Stimulated activated naive CD8-positive, alpha-beta T cell treated with anti-CD3 and anti-CD28 coated beads, Interleukin-15, amount 100 ng/mL, for 72 hours (primary cell): ENCODE measurements around the gene DOCK1.
A peak's percentile ranks its signal among the peaks of the same experiment; 100 is the strongest.

ENCODE experiments used
- ATAC-seq: fragments of 150-1000 bp; cut with Tn5 transposase; 2 replicates; pipeline ENCODE4 v1.10.0; 2021; ENCODE audit warnings: mild to moderate bottlenecking, moderate library complexity
- DNase-seq, 2 donors: peaks; one replicate each; pipeline ENCODE4 v3.0.0; 2021 to 2022
- H3K27ac Mint-ChIP-seq, 2 donors: one replicate each; pipeline ENCODE4 v1.8.0; 2022; ENCODE audit warnings: mild to moderate bottlenecking in 2 of 2, mixed read lengths in 2 of 2, moderate library complexity in 2 of 2
- H3K27me3 Mint-ChIP-seq: one replicate; pipeline ENCODE4 v1.8.0; 2022; ENCODE audit warnings: mixed read lengths
- H3K4me1 Mint-ChIP-seq: one replicate; pipeline ENCODE4 v1.8.0; 2022; ENCODE audit warnings: mild to moderate bottlenecking, mixed read lengths
- H3K4me3 Mint-ChIP-seq, 2 donors: one replicate each; pipeline ENCODE4 v1.8.0; 2022; ENCODE audit warnings: mild to moderate bottlenecking in 2 of 2, mixed read lengths in 2 of 2, moderate library complexity in 1 of 2
- H3K9me3 Mint-ChIP-seq, 2 donors: one replicate each; pipeline ENCODE4 v1.8.0; 2022; ENCODE audit warnings: mixed read lengths in 2 of 2

DOCK1 gene

GRCh38 chr10:127242914-127243313 is 337.7 kb downstream of the DOCK1 start:
- no peak for DNase-seq
- no peak overlapping the region for H3K27ac Mint-ChIP-seq

GRCh38 chr10:127243490-127244272 is 338.5 kb downstream of the DOCK1 start:
- Mint-ChIP-seq H3K4me1 (no peaks in the 10 kb centered on the region), H3K27me3 (peaks cover 9% of the 10 kb centered on the region), H3K27ac (peak overlapping the region in 1 of 2 donors; percentile 43), H3K9me3 (no peaks in the 10 kb centered on the region), H3K4me3 (no peak overlapping the region)
- ATAC-seq (peak; percentile 52), DNase-seq (peak; percentile 3 to 18)

More at GRCh38 chr10:127242914-127243313, 337.7 kb downstream of the DOCK1 start:
- Mint-ChIP-seq H3K27me3 (peaks cover 9% of the 10 kb centered on the region), H3K9me3 (no peaks in the 10 kb centered on the region), H3K4me1 (no peaks in the 10 kb centered on the region), H3K4me3 (no peak overlapping the region)
- no peak for ATAC-seq

GRCh38 chr10:127245456-127245855 is 340.2 kb downstream of the DOCK1 start:
- no peak for ATAC-seq
- H3K4me3 Mint-ChIP-seq: no peak overlapping the region

GRCh38 chr10:127250031-127250430 is 344.8 kb downstream of the DOCK1 start:
- ATAC-seq: no peak
- DNase-seq: no peak
- Mint-ChIP-seq H3K4me1 (peaks cover 11% of the 10 kb centered on the region), H3K9me3 (no peaks in the 10 kb centered on the region), H3K4me3 (no peak overlapping the region), H3K27me3 (no peaks in the 10 kb centered on the region), H3K27ac (no peak overlapping the region)

More at GRCh38 chr10:127245456-127245855, 340.2 kb downstream of the DOCK1 start:
- Mint-ChIP-seq H3K9me3 (no peaks in the 10 kb centered on the region), H3K27ac (no peak overlapping the region), H3K4me1 (no peaks in the 10 kb centered on the region), H3K27me3 (peaks cover 9% of the 10 kb centered on the region)
- DNase-seq: no peak

- Mint-ChIP-seq H3K27me3 (no peaks in the 10 kb centered on the region), H3K4me1 (peaks cover 11% of the 10 kb centered on the region), H3K27ac (peak overlapping the region in 1 of 2 donors; percentile 63), H3K9me3 (no peaks in the 10 kb centered on the region), H3K4me3 (no peak overlapping the region)
- ATAC-seq: no peak
- no peak for DNase-seq
These were observed 347.6 kb downstream of the DOCK1 start for GRCh38 chr10:127252818-127253217.

- Mint-ChIP-seq H3K9me3 (no peaks in the 10 kb centered on the region), H3K4me3 (no peak overlapping the region), H3K4me1 (peaks cover 11% of the 10 kb centered on the region), H3K27me3 (no peaks in the 10 kb centered on the region), H3K27ac (peak overlapping the region in 1 of 2 donors; percentile 64)
- ATAC-seq (peak; percentile 74), DNase-seq (peak in 1 of 2 donors; percentile 12)
These were observed 349.0 kb downstream of the DOCK1 start for GRCh38 chr10:127254276-127254675.

- H3K27ac Mint-ChIP-seq: no peak overlapping the region
- DNase-seq: no peak
- H3K27me3 Mint-ChIP-seq: no peaks in the 10 kb centered on the region
These were observed 352.2 kb downstream of the DOCK1 start for GRCh38 chr10:127257395-127257794.

GRCh38 chr10:127259347-127259746 is 354.1 kb downstream of the DOCK1 start:
- peaks cover 4 to 24% of the 10 kb centered on the region in 2 donors for H3K9me3 Mint-ChIP-seq
- H3K27ac Mint-ChIP-seq: no peak overlapping the region
- ATAC-seq (no peak), DNase-seq (no peak)
- peaks cover 4% of the 10 kb centered on the region for H3K4me1 Mint-ChIP-seq
- no peak overlapping the region for H3K4me3 Mint-ChIP-seq
- H3K27me3 Mint-ChIP-seq: no peaks in the 10 kb centered on the region

More at GRCh38 chr10:127257395-127257794, 352.2 kb downstream of the DOCK1 start:
- no peak for ATAC-seq
- no peak overlapping the region for H3K4me3 Mint-ChIP-seq
- H3K4me1 Mint-ChIP-seq: peaks cover 11% of the 10 kb centered on the region
- peaks cover 4 to 24% of the 10 kb centered on the region in 2 donors for H3K9me3 Mint-ChIP-seq

GRCh38 chr10:127262606-127263005 is 357.4 kb downstream of the DOCK1 start:
- DNase-seq (no peak), ATAC-seq (no peak)
- Mint-ChIP-seq H3K9me3 (peaks cover 4 to 24% of the 10 kb centered on the region in 2 donors), H3K4me1 (no peaks in the 10 kb centered on the region), H3K27ac (no peak overlapping the region), H3K4me3 (no peak overlapping the region), H3K27me3 (no peaks in the 10 kb centered on the region)

- H3K27ac Mint-ChIP-seq: no peak overlapping the region
- H3K9me3 Mint-ChIP-seq: peaks cover 4 to 18% of the 10 kb centered on the region in 2 donors
- ATAC-seq (no peak), DNase-seq (no peak)
- H3K27me3 Mint-ChIP-seq: no peaks in the 10 kb centered on the region
- no peak overlapping the region for H3K4me3 Mint-ChIP-seq
- H3K4me1 Mint-ChIP-seq: no peaks in the 10 kb centered on the region
These were observed 360.1 kb downstream of the DOCK1 start for GRCh38 chr10:127265288-127265687.

GRCh38 chr10:127266431-127266830 is 361.2 kb downstream of the DOCK1 start:
- Mint-ChIP-seq H3K9me3 (peaks cover 0 to 8% of the 10 kb centered on the region in 2 donors), H3K27me3 (peaks cover 5% of the 10 kb centered on the region), H3K4me3 (no peak overlapping the region), H3K4me1 (no peaks in the 10 kb centered on the region), H3K27ac (no peak overlapping the region)
- ATAC-seq (no peak), DNase-seq (no peak)

- peaks cover 5% of the 10 kb centered on the region for H3K27me3 Mint-ChIP-seq
- H3K9me3 Mint-ChIP-seq: no peaks in the 10 kb centered on the region
- peak overlapping the region in 1 of 2 donors; percentile 27 for H3K27ac Mint-ChIP-seq
- ATAC-seq (no peak), DNase-seq (no peak)
- no peaks in the 10 kb centered on the region for H3K4me1 Mint-ChIP-seq
- H3K4me3 Mint-ChIP-seq: no peak overlapping the region
These were observed 362.2 kb downstream of the DOCK1 start for GRCh38 chr10:127267442-127267841.

- Mint-ChIP-seq H3K4me3 (no peak overlapping the region), H3K27ac (no peak overlapping the region), H3K4me1 (no peaks in the 10 kb centered on the region), H3K27me3 (peaks cover 23% of the 10 kb centered on the region), H3K9me3 (no peaks in the 10 kb centered on the region)
- ATAC-seq (no peak), DNase-seq (no peak)
These were observed 366.8 kb downstream of the DOCK1 start for GRCh38 chr10:127272076-127272475.

GRCh38 chr10:127275272-127275671 is 370.0 kb downstream of the DOCK1 start:
- Mint-ChIP-seq H3K4me1 (no peaks in the 10 kb centered on the region), H3K27me3 (peaks cover 23% of the 10 kb centered on the region), H3K27ac (no peak overlapping the region), H3K4me3 (no peak overlapping the region), H3K9me3 (no peaks in the 10 kb centered on the region)
- ATAC-seq: no peak
- DNase-seq: no peak

- DNase-seq (no peak), ATAC-seq (no peak)
- Mint-ChIP-seq H3K27me3 (peaks cover 18% of the 10 kb centered on the region), H3K27ac (no peak overlapping the region), H3K4me1 (no peaks in the 10 kb centered on the region), H3K4me3 (no peak overlapping the region), H3K9me3 (no peaks in the 10 kb centered on the region)
These were observed 370.7 kb downstream of the DOCK1 start for GRCh38 chr10:127275793-127276450.

- ATAC-seq (no peak), DNase-seq (no peak)
- H3K4me1 Mint-ChIP-seq: no peaks in the 10 kb centered on the region
- H3K27ac Mint-ChIP-seq: no peak overlapping the region
- peaks cover 21% of the 10 kb centered on the region for H3K27me3 Mint-ChIP-seq
- no peak overlapping the region for H3K4me3 Mint-ChIP-seq
- H3K9me3 Mint-ChIP-seq: no peaks in the 10 kb centered on the region
These were observed 371.7 kb downstream of the DOCK1 start for GRCh38 chr10:127276794-127277462.
